ENCODE results near the gene DKKL1.

DKKL1 gene

GRCh38 chr19:49413348-49413747, 49.7 kb downstream of the DKKL1 start:
- H3K27ac ChIP-seq = no peak overlapping the region
- no peak for TF ChIP-seq CTCF (IDR thresholded peaks at IDR 0.05)
- no peak overlapping the region for H3K4me3 ChIP-seq (ENCODE audit: low read depth in 1 of 2, low read length in 1 of 2)
- peaks cover 19 to 22% of the 10 kb centered on the region in 2 experiments for H3K4me1 ChIP-seq (ENCODE audit: control insufficient read depth in 1 of 2, insufficient read depth in 1 of 2, low read depth in 1 of 2, low read length in 1 of 2)
- H3K27me3 ChIP-seq = no peaks in the 10 kb centered on the region
- H3K9me3 ChIP-seq = no peaks in the 10 kb centered on the region
- H3K36me3 ChIP-seq = no peaks in the 10 kb centered on the region

DNA sequence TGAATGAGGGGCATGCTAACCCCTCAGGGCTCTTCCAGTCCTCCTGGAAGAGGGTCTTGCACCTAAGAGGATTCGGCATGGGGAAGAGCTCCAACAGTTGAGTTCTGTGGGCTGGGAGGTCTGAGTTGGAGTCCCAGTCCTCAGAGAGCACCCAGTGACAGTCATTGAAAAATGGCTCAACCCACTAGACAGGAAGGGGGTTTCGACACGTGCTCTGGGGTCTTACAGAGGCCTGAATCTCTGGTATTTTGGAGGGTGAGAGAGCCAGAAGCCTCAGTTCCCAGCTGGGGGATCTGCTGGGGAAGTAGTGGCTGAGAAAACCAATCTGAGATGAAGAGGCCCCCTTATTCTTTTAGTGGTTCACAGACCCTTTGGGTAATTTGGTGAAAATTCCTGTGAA, 50.6 kb downstream of the DKKL1 start:
- no peak for TF ChIP-seq CTCF (IDR thresholded peaks at IDR 0.05)
- H3K4me3 ChIP-seq (ENCODE audit: low read depth in 1 of 2, low read length in 1 of 2) = no peak overlapping the region
- H3K27me3 ChIP-seq = peaks cover 7% of the 10 kb centered on the region
- H3K4me1 ChIP-seq (ENCODE audit: control insufficient read depth in 1 of 2, insufficient read depth in 1 of 2, low read depth in 1 of 2, low read length in 1 of 2) = peaks cover 15% of the 10 kb centered on the region in 2 experiments
- no peak overlapping the region for H3K27ac ChIP-seq
- H3K9me3 ChIP-seq = no peaks in the 10 kb centered on the region
- H3K36me3 ChIP-seq = no peaks in the 10 kb centered on the region

DNA sequence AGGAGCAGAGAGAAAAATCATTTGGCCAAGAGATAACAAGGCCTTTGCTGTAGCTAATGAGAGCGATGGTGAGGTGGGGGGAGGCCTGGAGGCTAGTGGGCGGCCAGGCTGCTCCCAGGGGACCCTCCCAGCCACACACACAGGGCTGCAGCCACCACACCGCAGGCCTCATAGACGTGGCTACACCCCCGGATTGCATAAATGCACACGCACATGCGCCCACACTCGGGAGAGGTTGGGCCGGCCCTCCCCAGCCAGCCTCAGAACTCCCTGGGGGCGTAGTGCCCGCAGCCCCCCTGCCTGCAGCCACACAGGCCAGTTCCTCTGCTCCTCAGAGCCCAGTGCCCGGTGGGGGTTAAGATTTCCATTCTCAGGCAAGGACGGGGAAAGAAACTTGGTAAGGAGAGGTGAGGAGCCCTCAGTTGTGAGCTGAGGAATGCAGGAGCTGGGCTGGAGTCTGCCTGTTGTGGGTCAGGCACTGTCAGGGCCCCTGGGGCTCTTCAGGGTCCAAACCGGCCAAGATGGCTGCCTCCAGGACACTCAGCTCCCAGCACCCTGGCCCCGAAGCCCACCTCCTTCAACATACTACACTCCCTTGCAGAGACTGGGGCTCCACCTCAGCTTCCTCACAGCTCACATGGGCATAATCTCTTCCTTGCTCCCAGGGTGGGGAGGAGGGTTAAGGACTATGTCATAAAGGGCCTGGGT, 51.6 kb downstream of the DKKL1 start:
- Histone ChIP-seq H3K27me3 (peaks cover 17% of the 10 kb centered on the region), H3K9me3 (no peaks in the 10 kb centered on the region), H3K4me1 (ENCODE audit: control insufficient read depth in 1 of 2, insufficient read depth in 1 of 2, low read depth in 1 of 2, low read length in 1 of 2) (peaks cover 6% of the 10 kb centered on the region in 2 experiments), H3K36me3 (no peaks in the 10 kb centered on the region), H3K27ac (no peak overlapping the region), H3K4me3 (ENCODE audit: low read depth in 1 of 2, low read length in 1 of 2) (no peak overlapping the region)
- no peak for TF ChIP-seq CTCF (IDR thresholded peaks at IDR 0.05)

DNA sequence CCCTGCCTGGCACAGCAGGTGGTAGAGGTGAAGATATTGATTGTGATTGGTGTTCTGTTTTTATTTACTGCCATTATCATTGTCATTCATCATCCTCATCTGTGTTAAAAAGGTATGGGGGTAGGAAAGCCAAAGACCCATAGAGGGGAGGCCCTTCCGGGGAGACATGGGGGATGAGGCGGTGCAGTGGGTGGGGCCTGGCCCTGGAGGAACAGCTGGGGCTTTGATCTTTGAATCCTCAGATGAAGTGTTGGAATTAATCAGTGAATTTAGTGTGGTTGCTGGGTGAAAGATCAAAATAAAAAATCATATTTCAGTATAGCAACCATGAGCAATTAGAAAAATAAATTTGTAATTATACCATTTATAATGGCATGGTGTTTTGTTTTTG, 52.1 kb downstream of the DKKL1 start:
- Histone ChIP-seq H3K4me1 (ENCODE audit: control insufficient read depth in 1 of 2, insufficient read depth in 1 of 2, low read depth in 1 of 2, low read length in 1 of 2) (peaks cover 6% of the 10 kb centered on the region in 2 experiments), H3K4me3 (ENCODE audit: low read depth in 1 of 2, low read length in 1 of 2) (no peak overlapping the region), H3K36me3 (no peaks in the 10 kb centered on the region), H3K9me3 (no peaks in the 10 kb centered on the region), H3K27ac (no peak overlapping the region), H3K27me3 (peaks cover 23% of the 10 kb centered on the region)
- no peak for TF ChIP-seq CTCF (IDR thresholded peaks at IDR 0.05)

GRCh38 chr19:49417088-49417487, 53.4 kb downstream of the DKKL1 start:
- Histone ChIP-seq H3K4me1 (ENCODE audit: control insufficient read depth in 1 of 2, insufficient read depth in 1 of 2, low read depth in 1 of 2, low read length in 1 of 2) (peaks cover 11% of the 10 kb centered on the region in 2 experiments), H3K9me3 (no peaks in the 10 kb centered on the region), H3K4me3 (ENCODE audit: low read depth in 1 of 2, low read length in 1 of 2) (no peak overlapping the region), H3K36me3 (no peaks in the 10 kb centered on the region), H3K27ac (no peak overlapping the region), H3K27me3 (peaks cover 36% of the 10 kb centered on the region)
- TF ChIP-seq CTCF (IDR thresholded peaks at IDR 0.05) = no peak
